NCI-H460 (cell line): Measurements from ENCODE around the gene PKNOX2. TPM values are rescaled to one million over a fixed set of nuclear protein-coding genes. Genes with fewer than 3 reads are reported as not detected.
A peak's percentile ranks its signal among the peaks of the same experiment; 100 is the strongest.

Experiments
- DNase-seq: peaks from one replicate; pipeline ENCODE4 v3.0.0-alpha.2; 2016; ENCODE audit warnings: low read depth; ENCODE audit errors: extremely low read depth
- total RNA-seq: library from RNA; depleted of rRNA; stranded (reverse); fragments of >200 nt; shearing (Covaris generic); gene quantifications from 2 replicates; pipeline ENCODE4 v1.2.3, GENCODE V29; 2014

Gene PKNOX2
- total RNA-seq, 1 experiment from 2014 or later = not detected

DNA sequence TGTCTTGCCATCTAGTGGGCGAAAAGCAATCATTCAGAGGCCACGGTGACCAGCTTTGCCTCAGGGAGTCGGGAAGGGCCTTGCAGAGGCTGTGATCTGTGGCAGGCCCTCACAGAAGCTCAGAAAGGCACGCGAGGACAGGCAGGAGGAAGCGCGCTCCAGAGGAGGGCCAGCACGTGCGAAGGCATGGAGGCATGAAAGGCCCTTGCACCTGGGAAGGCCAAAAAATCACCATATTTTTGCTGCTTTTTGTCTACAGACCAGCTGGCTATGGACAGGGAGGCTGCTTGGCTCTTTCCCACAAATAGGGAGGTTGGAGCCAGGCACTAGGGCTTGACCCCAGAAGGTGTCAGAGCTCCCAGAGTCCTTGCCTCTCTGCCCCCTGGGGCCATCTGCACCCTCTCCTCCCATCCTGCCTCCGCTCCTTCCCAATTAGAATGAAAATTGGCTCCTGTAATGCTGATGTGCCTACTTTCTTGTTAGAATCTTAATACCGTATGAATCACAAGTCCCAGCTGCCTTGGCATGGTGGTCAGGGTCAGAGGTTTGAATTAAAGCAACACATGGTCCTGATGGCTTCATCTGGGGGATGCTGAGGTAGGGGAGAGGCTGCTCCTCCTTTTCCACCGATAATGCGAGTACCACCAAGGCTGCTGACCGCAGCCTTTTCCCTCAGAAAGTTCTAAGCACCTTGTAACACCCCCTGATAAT is 262.4 kb downstream of the PKNOX2 start:
- DNase-seq = no peak

DNA sequence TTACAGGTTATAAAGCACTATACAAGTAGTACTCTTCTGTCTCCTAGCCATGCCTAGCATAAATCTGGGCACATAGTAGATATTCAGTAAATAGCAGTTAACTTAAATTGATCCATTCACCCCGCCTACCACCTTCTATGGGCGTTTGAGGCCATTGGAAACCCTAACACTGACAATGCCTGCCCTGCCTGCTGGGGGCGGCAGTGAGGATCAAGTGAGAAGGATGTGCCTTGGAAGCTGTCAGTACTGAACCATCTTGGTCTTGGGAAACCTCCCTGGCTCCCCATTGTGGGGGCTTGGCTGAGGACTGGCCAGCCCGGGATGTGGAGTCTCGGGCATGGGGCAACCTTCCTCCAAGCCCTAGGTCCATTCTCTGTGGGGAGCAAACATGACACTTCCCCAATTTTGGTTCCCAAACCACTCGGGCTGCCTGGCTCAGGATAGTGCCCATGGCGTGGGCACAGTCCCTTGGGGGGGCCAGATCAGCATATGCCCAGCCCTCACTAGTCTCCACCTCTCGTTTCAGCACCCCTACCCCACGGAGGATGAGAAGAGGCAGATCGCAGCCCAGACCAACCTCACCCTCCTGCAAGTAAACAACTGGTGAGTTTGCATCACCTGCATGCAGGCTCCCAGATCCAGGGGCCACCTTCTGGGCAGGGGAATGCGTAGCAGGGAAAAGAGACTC is 264.1 kb downstream of the PKNOX2 start:
- no peak for DNase-seq

DNA sequence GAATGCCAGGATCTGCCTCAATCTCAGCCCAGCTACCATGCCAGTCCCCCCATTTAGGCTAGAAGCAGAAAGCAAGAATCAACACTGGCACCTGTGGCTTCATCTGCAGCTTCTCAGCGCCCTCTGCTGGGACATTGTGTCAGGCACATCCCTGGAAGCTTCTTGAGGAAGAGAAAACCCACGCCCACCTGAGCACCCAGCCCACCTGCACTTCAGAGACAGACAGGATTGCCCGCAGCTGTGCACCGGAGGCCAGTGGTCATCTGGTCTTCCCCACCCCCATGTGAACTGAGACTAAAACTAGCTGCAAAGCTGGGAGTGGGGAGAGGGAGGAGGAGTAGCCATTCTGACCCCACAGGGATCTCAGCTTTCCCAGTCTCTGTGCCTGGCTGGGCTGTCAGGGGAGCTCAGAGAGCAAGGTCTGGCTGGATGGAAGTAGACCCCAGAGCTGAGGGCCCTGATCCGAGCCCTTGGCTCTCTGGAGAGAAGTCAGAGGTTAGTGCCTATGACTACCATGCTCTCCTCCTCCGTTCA is 264.7 kb downstream of the PKNOX2 start:
- DNase-seq = peak; percentile 38

- no peak for DNase-seq
These were observed 265.5 kb downstream of the PKNOX2 start for GRCh38 chr11:125429807-125430678.

- no peak for DNase-seq
These were observed 266.5 kb downstream of the PKNOX2 start for GRCh38 chr11:125431009-125431408.

DNA sequence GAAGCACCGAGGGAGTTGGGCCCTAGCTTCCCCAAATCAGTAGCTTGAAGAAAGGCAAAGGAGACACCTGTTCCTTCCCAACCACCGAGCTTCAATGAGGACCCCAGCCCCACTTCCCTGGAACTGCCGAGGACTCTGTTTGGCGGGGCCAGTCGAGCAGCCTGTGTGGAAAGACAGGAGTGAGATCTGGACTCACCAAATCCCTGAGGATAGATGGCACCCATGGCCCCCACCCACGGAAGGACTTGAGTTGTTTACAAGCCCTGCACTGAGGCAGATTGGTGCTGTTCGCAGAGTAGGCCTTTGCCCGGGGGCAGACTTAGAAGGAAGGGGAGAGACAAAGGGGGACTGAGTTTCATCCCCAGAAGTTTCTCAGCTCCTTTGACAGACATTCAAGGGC is 266.9 kb downstream of the PKNOX2 start:
- DNase-seq = no peak

DNA sequence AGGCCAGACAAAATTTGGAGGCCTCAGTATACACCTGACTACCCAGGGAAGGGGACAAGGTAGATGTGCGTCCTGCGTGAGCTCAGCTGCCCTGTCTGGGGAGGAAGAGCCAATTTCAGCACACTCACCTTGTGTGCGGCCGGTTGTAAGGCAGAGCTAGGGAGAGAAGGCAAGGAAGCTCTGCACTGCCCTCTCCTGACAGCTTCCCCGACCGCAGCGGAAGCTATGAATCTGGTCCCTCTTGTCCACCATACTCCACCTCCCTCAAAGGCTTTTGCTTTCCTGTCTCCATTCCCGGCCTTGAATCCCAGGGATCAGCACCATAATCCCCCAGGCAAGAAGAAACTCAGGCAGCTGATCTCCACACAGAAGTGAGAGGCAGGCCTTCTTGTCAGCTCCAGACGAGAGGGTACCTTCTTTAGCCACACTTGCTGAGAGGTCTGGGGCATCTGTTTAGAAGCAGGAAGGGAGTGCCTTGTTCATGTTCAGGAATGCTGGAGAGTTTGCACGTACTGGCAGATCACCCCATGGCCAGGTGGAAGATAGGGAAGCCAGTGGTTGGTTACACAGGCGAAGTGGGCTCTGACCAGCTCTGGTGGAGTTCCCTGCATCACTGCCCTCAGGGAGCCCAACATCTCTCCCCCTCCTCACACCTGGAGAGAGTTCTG is 269.0 kb downstream of the PKNOX2 start:
- DNase-seq = peak; percentile 25

DNA sequence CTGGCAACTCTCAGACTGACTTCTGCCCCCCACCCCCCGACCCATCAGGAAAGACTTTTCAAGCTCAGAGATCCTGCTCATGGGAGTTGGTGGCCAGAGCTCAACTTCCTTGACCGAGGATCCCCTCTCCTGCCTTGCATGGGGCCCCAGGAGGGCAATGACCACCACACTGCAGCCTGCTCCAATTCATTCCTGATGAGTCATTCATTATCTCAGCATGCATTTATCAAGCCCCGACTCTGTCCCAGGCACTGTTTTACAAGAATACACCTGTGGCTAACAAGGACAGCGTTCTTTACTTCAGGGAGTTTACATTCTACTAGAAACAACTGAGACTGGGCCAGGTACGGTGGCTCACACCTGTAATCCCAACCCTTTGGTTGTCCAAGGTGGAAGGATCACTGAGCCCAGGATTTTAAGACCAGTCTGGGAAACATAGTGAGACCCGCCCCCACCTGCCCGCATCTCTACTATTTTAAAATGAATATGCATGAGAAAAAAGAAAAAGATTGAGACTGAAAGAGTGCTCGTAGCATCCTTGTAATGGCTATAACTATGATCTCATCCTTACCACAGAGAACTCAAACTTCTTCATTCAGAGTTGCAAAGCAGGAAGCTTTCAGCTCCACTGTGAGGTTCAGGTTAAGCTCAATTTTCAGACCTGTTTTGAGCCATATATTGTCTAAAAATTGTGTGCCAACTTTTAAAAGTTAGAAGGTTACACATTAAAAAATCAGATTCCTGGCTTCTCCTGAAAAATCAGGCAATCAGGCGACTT is 271.1 kb downstream of the PKNOX2 start:
- no peak for DNase-seq

GRCh38 chr11:125441648-125442410 is 277.3 kb downstream of the PKNOX2 start:
- no peak for DNase-seq

- DNase-seq = no peak
These were observed 278.4 kb downstream of the PKNOX2 start for GRCh38 chr11:125442946-125443345.

DNA sequence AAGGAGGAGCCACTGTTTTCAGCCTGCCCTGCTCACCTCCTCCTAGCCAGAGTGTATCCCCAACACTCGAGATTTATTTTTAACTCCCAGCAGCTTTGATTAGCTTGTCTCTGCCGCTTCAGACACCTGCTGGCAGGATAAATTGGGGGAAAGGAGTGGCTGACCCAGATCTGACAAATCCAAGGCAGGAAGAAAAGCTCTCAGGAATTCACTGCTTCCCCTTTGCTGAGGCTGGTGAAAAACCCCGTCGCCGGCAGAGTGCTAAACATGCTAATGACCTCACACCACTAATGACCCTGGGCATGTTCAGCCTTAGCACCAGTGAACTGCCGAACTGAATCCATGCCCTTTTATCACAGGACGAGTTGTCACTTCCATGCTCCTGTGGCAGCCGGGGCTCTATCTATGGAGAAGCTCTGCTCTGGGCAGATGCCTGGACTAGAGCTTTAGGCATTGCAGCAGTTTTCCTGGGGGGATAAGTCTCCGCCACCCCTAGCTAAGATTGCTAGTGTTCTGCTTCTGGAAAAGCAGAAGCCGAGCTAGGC is 279.3 kb downstream of the PKNOX2 start:
- no peak for DNase-seq

- no peak for DNase-seq
These were observed 281.2 kb downstream of the PKNOX2 start for GRCh38 chr11:125445731-125446130.

- no peak for DNase-seq
These were observed 281.7 kb downstream of the PKNOX2 start for GRCh38 chr11:125446279-125446678.

- no peak for DNase-seq
These were observed 283.2 kb downstream of the PKNOX2 start for GRCh38 chr11:125447721-125448120.

GRCh38 chr11:125448136-125448535 is 283.6 kb downstream of the PKNOX2 start:
- no peak for DNase-seq

- DNase-seq = no peak
These were observed 285.0 kb downstream of the PKNOX2 start for GRCh38 chr11:125449565-125449964.

- no peak for DNase-seq
These were observed 287.0 kb downstream of the PKNOX2 start for GRCh38 chr11:125451400-125452124.

GRCh38 chr11:125452125-125452470 is 287.5 kb downstream of the PKNOX2 start:
- DNase-seq = no peak
